ENCODE data around the gene SYNE1. TPM values are rescaled to one million over a fixed set of nuclear protein-coding genes. Genes with fewer than 3 reads are reported as not detected.

Gene SYNE1
- total RNA-seq, 1 experiment from 2014 or later = 3.0 TPM

- Histone ChIP-seq H3T11ph (ENCODE audit: low read length) (no peak overlapping the region), H3K79me2 (ENCODE audit: insufficient read depth, low read length) (no peaks in the 10 kb centered on the region), H2BK120ac (ENCODE audit: low read depth, low read length, poor library complexity, severe bottlenecking) (no peak overlapping the region), H2BK20ac (ENCODE audit: low read depth, low read length, poor library complexity, severe bottlenecking) (no peak overlapping the region), H4K5ac (ENCODE audit: insufficient read length, low read depth, low read length) (no peak overlapping the region), H2BK12ac (ENCODE audit: insufficient read length, low read depth, low read length) (no peak overlapping the region), H3K79me1 (ENCODE audit: insufficient read depth, low read depth, low read length, poor library complexity, severe bottlenecking) (no peaks in the 10 kb centered on the region), H2BK15ac (ENCODE audit: low read depth, low read length) (no peak overlapping the region), H3K27me3 (ENCODE audit: insufficient read depth, low read length) (peaks cover 6% of the 10 kb centered on the region; the same call in 1 of the 2 replicates), H3K4me2 (ENCODE audit: insufficient read depth, insufficient read length, low read length) (no peak overlapping the region), H3K14ac (ENCODE audit: insufficient read depth, low read length) (no peak overlapping the region), H3K23me2 (ENCODE audit: insufficient read length, low read depth, low read length, poor library complexity, severe bottlenecking) (peaks cover 13% of the 10 kb centered on the region), H3K4me1 (ENCODE audit: insufficient read depth, low read length) (no peaks in the 10 kb centered on the region), H4K8ac (replicated peaks; ENCODE audit: insufficient read length, low read depth, low read length) (no peak overlapping the region), H3K23ac (ENCODE audit: insufficient read length, low read depth, low read length) (no peak overlapping the region), H4K20me1 (ENCODE audit: control insufficient read depth, insufficient read depth, insufficient read length) (no peaks in the 10 kb centered on the region), H2AFZ (ENCODE audit: low read length) (no peak overlapping the region), H3K27ac (ENCODE audit: insufficient read length, low read depth, low read length) (no peak overlapping the region), H2BK5ac (ENCODE audit: insufficient read length, low read length) (no peak overlapping the region), H2AK5ac (ENCODE audit: insufficient read length, low read length) (no peak overlapping the region), H3K4ac (ENCODE audit: low read depth, low read length) (no peak overlapping the region), H3K18ac (ENCODE audit: insufficient read length, low read depth, low read length) (no peak overlapping the region), H3K56ac (ENCODE audit: insufficient read length, low read depth, low read length) (no peak overlapping the region), H3K9ac (ENCODE audit: extremely low read depth, insufficient read length, low read length) (no peak overlapping the region), H3K9me3 (ENCODE audit: control insufficient read depth, low read depth, low read length) (no peaks in the 10 kb centered on the region), H4K91ac (ENCODE audit: insufficient read length, low read depth, low read length) (no peak overlapping the region)
- peaks cover 0 to 3% (median 0%) of the 10 kb centered on the region in 3 experiments; a peak in 1 of 7 replicates for H3K36me3 Mint-ChIP-seq (ENCODE audit: insufficient read depth in 1 of 3, low read depth in 3 of 3)
- DNase-seq = no peak
- peaks cover 9 to 10% of the 10 kb centered on the region in 2 experiments; a peak in 3 of 4 replicates for H3K4me1 Mint-ChIP-seq
- no peaks in the 10 kb centered on the region; a peak in 1 of 5 replicates for H3K9me3 Mint-ChIP-seq
- H3K27me3 Mint-ChIP-seq (ENCODE audit: low read depth) = peaks cover 31% of the 10 kb centered on the region
- H3K4me3 Mint-ChIP-seq = no peak overlapping the region
- TF ChIP-seq CTCF (conservative IDR thresholded peaks at IDR 0.05) = no peak
- WGBS (ENCODE audit: extremely low coverage, insufficient read length, low lambda C conversion rate) = no CpG with 5 or more reads among the region's 2 CpGs
- H3K27ac Mint-ChIP-seq = no peak overlapping the region
Observed at GRCh38 chr6:152632121-152632782, 4.9 kb downstream of the SYNE1 start.
